Erythroblast (primary cell): Measurements from ENCODE around the gene MTFR1L.

ENCODE experiments used
- GATA1 ChIP-seq: IDR thresholded peaks from 2 replicates; pipeline ENCODE4 v1.6.1; 2011; ENCODE audit warnings: low read depth, mild to moderate bottlenecking, control low read depth, low read length, moderate library complexity
- POLR2A ChIP-seq: IDR thresholded peaks from 2 replicates; pipeline ENCODE4 v1.6.1; 2011; ENCODE audit warnings: mild to moderate bottlenecking, low read length

GRCh38 chr1:25874635-25875153 is 54.9 kb downstream of the MTFR1L start:
- TF ChIP-seq POLR2A: no peak
- no peak for TF ChIP-seq GATA1
